IPS-20b (cell line): Measurements from ENCODE around the gene FOXA1.
"Not testable (repeated sequence)": the region's sequence is repeated elsewhere in the genome, so short reads cannot be mapped to it uniquely, and the experiment has no call there.

ENCODE experiments used
- H3K27ac ChIP-seq: one replicate; pipeline ENCODE4 v1.5.1; 2013; ENCODE audit warnings: low read length
- H3K27me3 ChIP-seq: 2 replicates; pipeline ENCODE4 v1.6.1; 2013; ENCODE audit warnings: mild to moderate bottlenecking, low read length, inconsistent platforms; ENCODE audit not compliant: insufficient read depth
- H3K36me3 ChIP-seq: 2 replicates; pipeline ENCODE4 v1.6.1; 2013; ENCODE audit warnings: low read depth, mild to moderate bottlenecking, inconsistent platforms, low read length, moderate library complexity; ENCODE audit not compliant: insufficient read depth
- H3K4me1 ChIP-seq: 2 replicates; pipeline ENCODE4 v1.6.1; 2013; ENCODE audit warnings: mild to moderate bottlenecking, control low read depth, inconsistent platforms, low read length, moderate library complexity; ENCODE audit not compliant: insufficient read depth
- H3K4me3 ChIP-seq: 2 replicates; pipeline ENCODE4 v1.5.1; 2013; ENCODE audit warnings: mild to moderate bottlenecking, low read length, inconsistent platforms
- H3K9ac ChIP-seq: 2 replicates; pipeline ENCODE4 v1.6.1; 2013; ENCODE audit warnings: low read depth, mild to moderate bottlenecking, inconsistent platforms, low read length, moderate library complexity
- H3K9me3 ChIP-seq: 2 replicates; pipeline ENCODE4 v1.6.1; 2013; ENCODE audit warnings: mild to moderate bottlenecking, low read depth, low read length, inconsistent platforms; ENCODE audit not compliant: insufficient read depth

The FOXA1 gene

DNA sequence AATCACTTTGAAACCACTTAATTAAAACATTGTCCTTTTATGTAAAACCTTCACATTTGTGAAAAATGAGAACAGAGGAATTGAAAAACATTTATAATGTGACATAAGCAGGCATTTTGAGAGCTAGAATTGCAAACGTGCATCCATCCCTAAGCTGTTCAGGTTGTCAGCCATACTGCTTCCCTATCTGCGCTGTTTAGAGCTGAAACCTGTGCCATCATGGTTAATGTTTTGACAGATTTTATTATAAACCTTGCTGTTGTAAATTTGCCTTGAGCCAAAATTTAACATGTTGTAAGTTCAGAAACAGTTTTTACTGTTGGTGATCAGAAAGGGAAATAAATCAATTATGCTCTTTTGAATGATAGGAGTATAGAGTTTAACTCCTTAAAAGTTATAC lies 31.9 kb downstream of the FOXA1 start:
- Histone ChIP-seq H3K9ac (no peak overlapping the region), H3K36me3 (no peaks in the 10 kb centered on the region), H3K27me3 (no peaks in the 10 kb centered on the region), H3K27ac (no peak overlapping the region), H3K4me3 (no peak overlapping the region), H3K4me1 (peaks cover 9% of the 10 kb centered on the region; the same call in 1 of the 2 replicates), H3K9me3 (no peaks in the 10 kb centered on the region)

DNA sequence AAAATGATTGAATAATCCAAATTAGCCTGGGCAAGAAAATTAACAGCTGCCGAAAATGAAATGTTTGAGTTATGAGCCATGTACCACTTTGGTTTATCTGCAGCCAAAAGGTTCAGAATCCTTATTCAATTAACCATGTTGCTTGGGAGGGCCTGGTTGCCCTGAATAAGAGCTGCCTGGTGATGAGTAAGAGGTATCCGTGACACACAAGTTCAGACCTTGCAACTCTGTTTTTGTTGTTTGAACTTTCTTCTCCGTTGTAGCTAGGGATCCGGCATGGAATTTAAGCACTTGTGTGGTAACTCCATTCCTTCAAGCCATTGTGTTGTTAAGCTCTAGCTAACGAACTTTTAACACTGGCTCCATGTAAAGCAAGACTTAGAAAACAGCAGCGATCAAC lies 35.7 kb downstream of the FOXA1 start:
- Histone ChIP-seq H3K27me3 (no peaks in the 10 kb centered on the region), H3K9ac (no peak overlapping the region), H3K4me3 (no peak overlapping the region), H3K9me3 (peaks cover 16% of the 10 kb centered on the region), H3K4me1 (no peaks in the 10 kb centered on the region), H3K36me3 (no peaks in the 10 kb centered on the region), H3K27ac (no peak overlapping the region)

DNA sequence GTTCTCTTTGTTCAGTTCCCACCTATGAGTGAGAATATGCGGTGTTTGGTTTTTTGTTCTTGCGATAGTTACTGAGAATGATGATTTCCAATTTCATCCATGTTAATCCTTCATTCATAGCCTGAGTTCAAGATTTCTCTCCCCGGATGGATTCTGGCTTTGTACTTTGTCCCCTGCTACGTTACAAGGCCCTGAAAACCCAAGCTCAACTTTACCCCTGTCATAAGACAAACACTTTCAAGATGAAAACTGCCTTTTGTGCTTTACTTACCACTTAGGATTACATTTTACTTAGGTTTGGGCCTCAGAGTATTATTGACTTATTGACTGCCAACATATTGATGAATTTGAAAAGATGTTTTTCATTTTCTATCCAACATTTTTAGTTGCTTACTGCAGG lies 36.3 kb downstream of the FOXA1 start:
- no peaks in the 10 kb centered on the region for H3K4me1 ChIP-seq
- no peak overlapping the region for H3K27ac ChIP-seq
- H3K9ac ChIP-seq, result no peak overlapping the region
- peaks cover 22% of the 10 kb centered on the region for H3K9me3 ChIP-seq
- H3K36me3 ChIP-seq, result no peaks in the 10 kb centered on the region
- no peaks in the 10 kb centered on the region for H3K27me3 ChIP-seq
- no peak overlapping the region for H3K4me3 ChIP-seq

DNA sequence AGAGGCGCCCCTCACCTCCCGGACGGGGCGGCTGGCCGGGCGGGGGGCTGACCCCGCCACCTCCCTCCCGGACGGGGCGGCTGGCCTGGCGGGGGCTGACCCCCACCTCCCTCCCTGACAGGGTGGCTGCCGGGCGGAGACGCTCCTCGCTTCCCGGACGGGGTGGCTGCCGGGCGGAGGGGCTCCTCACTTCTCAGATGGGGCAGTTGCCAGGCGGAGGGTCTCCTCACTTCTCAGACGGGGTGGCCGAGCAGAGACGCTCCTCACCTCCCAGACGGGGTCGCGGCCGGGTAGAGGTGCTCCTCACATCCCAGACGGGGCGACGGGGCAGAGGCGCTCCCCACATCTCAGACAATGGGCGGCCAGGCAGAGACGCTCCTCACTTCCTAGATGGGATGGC lies 39.5 kb downstream of the FOXA1 start:
- peaks cover 22% of the 10 kb centered on the region for H3K9me3 ChIP-seq
- H3K4me3 ChIP-seq, H3K9ac ChIP-seq, H3K36me3 ChIP-seq, H3K27ac ChIP-seq, H3K4me1 ChIP-seq, H3K27me3 ChIP-seq: not testable (repeated sequence)

DNA sequence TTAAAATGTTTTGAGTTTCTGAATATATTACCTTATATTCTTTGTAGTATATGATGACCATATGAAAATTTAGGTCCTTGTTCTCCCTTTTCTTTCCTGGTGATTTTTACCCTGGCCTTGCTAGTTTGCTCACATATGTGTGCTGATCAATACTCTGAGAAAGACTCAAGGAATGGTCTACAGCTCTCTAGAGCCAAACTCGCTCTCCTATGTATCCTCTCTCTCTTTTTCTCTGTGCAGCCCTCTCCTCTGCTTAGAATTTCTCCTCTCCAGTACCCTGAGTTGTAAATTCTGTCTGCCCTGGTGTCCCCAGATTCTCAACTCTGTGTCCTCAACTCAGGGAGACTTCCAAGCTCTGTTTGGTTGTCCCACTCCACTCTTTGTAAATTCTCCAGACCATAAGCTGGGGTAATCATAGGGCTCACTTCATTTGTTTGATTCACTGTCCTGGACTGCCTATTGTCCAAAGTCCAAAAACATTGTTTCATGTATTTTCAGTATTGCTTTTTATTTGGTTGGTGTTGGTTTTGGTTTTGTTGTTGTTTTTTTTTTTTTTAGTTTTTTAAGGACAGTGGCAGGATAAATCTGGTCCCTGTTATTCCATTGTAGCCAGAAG lies 41.0 kb downstream of the FOXA1 start:
- Histone ChIP-seq H3K4me1 (no peaks in the 10 kb centered on the region), H3K9ac (no peak overlapping the region), H3K9me3 (peaks cover 22% of the 10 kb centered on the region), H3K36me3 (no peaks in the 10 kb centered on the region), H3K4me3 (no peak overlapping the region), H3K27ac (no peak overlapping the region), H3K27me3 (no peaks in the 10 kb centered on the region)

DNA sequence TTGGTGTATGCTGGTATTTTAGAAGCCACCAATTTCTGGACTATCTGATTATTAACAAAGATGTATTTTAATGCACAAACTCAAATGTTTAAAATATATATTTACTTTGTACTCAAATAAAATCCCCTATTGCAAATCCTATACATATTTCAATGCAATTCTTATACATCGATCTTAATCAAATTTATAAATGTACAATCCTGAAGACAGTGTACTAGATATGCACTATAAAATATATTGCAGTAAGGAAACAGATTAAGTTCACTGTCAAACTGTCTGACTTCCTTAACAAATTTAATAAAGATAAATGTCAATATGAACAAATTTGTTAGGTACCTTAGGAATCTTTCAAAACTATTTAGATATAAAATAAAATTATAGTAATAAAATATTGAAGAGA lies 43.9 kb downstream of the FOXA1 start:
- no peak overlapping the region for H3K27ac ChIP-seq
- no peaks in the 10 kb centered on the region for H3K27me3 ChIP-seq
- no peaks in the 10 kb centered on the region for H3K4me1 ChIP-seq
- H3K4me3 ChIP-seq, result no peak overlapping the region
- H3K36me3 ChIP-seq, result no peaks in the 10 kb centered on the region
- peaks cover 6% of the 10 kb centered on the region for H3K9me3 ChIP-seq
- H3K9ac ChIP-seq, result no peak overlapping the region

DNA sequence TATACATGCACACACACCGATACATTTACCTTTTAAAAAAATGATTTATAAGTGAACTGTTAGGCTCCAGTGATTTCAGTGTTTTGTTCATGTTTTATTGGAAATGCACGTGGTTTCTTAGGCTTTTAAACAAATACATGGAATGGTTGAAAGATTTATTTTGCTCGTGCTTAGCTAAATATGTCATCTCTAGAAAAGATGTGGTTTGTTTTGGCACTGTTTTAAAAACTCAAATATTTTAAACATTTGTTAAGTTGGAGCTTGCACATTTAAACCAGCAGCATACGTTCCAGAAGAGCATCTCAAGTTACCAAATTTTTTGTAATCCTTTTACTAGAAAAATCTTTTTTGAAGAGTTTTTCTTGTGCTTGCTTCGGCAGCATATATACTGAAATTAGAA lies 44.5 kb downstream of the FOXA1 start:
- peaks cover 6% of the 10 kb centered on the region for H3K9me3 ChIP-seq

DNA sequence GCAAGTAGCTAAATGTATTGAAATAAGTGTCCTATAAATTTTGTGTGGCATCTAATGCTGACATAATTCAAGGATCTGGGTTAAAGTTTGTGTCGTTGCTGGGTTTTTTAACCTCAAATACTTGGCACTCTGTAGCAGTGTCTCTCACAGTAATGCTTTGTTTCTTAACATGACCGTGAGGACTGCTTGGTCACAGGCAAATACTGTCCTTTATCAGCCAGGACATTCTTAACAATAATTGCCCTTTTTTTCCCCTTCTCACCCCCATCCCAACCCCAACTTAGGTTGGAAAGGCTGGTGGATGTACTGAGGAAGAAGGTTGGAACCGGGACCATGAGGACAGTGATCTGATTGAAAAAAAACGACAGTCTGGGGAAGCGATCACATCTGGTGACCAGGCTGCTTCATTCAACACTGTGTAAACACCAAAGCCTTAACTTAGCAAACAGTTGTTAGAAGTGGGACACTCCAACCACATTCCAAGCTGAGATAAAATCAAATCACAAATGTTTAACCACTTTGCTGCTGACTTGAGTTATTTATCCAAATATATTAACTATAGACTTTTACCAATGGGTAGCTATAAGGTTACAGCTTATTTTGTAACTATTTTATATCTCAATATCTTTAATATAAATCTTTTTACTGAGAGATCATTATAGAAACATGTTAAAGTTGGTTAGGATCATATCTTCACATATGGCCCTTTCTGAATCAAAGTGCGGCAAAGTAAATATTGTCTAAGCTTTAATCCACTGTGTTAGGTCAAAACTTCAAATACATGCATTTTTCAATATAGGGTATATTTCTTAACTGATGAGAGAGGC lies 48.2 kb downstream of the FOXA1 start:
- Histone ChIP-seq H3K9ac (no peak overlapping the region), H3K27ac (no peak overlapping the region), H3K27me3 (no peaks in the 10 kb centered on the region), H3K9me3 (no peaks in the 10 kb centered on the region), H3K36me3 (no peaks in the 10 kb centered on the region), H3K4me1 (no peaks in the 10 kb centered on the region), H3K4me3 (no peak overlapping the region)

More for the DNA sequence above, 44.5 kb downstream of the FOXA1 start:
- Histone ChIP-seq H3K4me3 (no peak overlapping the region), H3K9ac (no peak overlapping the region), H3K36me3 (no peaks in the 10 kb centered on the region), H3K27me3 (no peaks in the 10 kb centered on the region), H3K27ac (no peak overlapping the region), H3K4me1 (no peaks in the 10 kb centered on the region)

DNA sequence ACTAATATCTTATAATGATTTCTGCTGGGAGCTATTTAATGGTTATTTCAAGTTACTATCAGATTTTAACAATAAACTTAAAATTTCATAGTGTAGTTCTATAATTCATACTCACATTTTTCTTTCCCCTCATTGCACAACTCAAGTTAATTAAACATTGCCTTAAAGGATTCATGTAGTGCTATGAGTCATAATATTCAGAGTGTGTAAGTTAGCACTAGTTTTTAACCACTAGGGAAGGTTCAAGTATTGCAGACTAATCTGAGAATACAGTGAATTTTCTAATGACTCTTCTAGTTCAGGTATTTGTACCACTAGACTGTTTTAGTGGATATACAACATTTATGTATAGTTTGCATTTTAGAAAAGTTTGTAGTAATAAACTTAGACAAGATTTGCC lies 49.9 kb downstream of the FOXA1 start:
- H3K4me3 ChIP-seq, result no peak overlapping the region
- H3K4me1 ChIP-seq, result no peaks in the 10 kb centered on the region
- no peaks in the 10 kb centered on the region for H3K27me3 ChIP-seq
- H3K9me3 ChIP-seq, result no peaks in the 10 kb centered on the region
- H3K9ac ChIP-seq, result no peak overlapping the region
- no peaks in the 10 kb centered on the region for H3K36me3 ChIP-seq
- H3K27ac ChIP-seq, result no peak overlapping the region

DNA sequence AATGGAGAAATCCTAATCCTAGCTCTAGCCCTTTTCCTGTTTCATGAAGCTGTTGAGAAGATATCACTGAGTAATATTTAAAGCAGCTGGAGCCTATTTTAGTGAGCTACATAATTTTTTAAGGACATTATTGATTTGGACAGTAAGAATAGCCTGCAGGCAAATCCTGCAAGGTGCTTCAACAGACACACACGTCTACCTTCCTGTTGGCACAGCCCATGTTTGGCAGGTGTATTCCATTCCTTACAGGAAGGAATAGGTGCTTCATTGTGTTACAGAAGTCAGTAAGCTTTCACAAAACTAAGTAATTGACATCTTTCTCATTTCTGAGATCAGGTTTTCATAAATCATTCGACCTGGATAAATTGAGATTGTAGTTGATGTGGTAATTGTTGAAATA lies 50.6 kb downstream of the FOXA1 start:
- H3K4me1 ChIP-seq, result no peaks in the 10 kb centered on the region

DNA sequence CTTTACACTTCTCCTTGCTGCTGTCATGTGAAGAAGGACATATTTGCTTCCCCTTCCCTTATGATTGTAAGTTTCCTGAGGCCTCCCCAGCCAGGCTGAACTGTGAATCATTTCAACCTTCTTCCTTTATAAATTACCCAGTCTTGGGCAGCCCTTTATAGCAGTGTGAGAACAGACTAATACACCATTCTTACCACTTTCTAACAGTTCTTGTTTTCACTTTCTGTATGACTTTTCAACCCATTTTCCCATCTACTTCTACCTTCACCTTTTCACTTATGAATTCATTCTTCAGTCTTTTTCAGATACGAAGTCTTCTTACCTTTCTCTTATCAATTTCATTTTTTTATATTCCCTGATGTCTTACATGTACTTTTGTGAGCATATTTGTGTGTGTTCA lies 55.1 kb downstream of the FOXA1 start:
- no peaks in the 10 kb centered on the region for H3K4me1 ChIP-seq
- no peak overlapping the region for H3K4me3 ChIP-seq
- no peaks in the 10 kb centered on the region for H3K27me3 ChIP-seq
- H3K9me3 ChIP-seq, result no peaks in the 10 kb centered on the region
- no peaks in the 10 kb centered on the region for H3K36me3 ChIP-seq
- H3K9ac ChIP-seq, result no peak overlapping the region
- H3K27ac ChIP-seq, result no peak overlapping the region

More for the DNA sequence above, 50.6 kb downstream of the FOXA1 start:
- H3K4me3 ChIP-seq, result no peak overlapping the region
- H3K9ac ChIP-seq, result no peak overlapping the region
- H3K27me3 ChIP-seq, result no peaks in the 10 kb centered on the region
- H3K9me3 ChIP-seq, result no peaks in the 10 kb centered on the region
- H3K36me3 ChIP-seq, result no peaks in the 10 kb centered on the region
- no peak overlapping the region for H3K27ac ChIP-seq
